SH-SY5Y (cell line): ENCODE measurements around the gene HBE1.

Source experiments
- GATA2 ChIP-seq: IDR thresholded peaks from 2 replicates; pipeline ENCODE4 v1.6.1; 2011; ENCODE audit warnings: mild to moderate bottlenecking, low read depth, low read length
- GATA3 ChIP-seq: IDR thresholded peaks from 2 replicates; pipeline ENCODE4 v1.6.1; 2011; ENCODE audit warnings: low read depth, mild to moderate bottlenecking, low read length, moderate library complexity

DNA sequence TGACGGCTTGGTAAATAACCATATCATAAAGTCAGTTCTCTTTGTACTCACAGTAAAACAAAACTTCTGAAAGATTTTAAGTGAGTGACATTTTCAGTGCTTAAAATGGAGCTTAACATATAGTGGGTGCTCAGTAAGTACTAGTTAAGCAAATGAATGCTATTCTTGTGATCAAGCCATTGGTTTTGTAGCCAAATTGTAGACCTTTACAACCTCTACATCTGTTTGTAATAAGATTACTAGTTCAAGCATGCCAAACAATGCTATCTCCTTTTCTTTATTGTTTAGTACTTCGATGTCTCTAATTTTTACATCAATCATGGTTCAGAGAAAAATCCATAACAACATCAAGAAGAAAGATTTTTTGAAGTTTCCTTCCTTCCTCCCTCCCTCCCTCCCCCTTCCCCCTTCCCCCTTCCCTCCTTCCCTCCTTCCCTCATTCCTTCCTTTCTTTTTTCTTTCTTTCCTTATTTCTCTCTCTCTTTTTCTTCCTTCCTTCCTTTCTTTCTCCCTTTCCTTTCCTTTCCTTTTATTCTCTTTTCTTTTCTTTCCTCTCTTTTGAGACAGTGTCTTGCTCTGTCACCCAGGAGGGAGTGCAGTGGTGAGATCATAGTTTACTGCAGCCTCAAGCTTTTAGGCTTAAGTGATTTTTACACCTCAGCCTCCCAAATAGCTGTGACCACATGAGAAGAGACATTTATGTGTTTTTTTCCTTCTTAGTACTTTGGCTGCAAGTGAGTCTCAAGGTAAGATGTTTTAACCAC is 37.7 kb upstream of the HBE1 start:
- TF ChIP-seq GATA3 (no peak), GATA2 (no peak)
